Astrocyte (in vitro differentiated cells and primary cell): ENCODE results near the gene MYO9A. TPM values are rescaled to one million over a fixed set of nuclear protein-coding genes. Genes with fewer than 3 reads are reported as not detected.

ENCODE experiments used
- DNase-seq: peaks from one replicate; pipeline ENCODE4 v3.0.0-alpha.2; 2010; ENCODE audit warnings: low read depth
- FAIRE-seq: peaks from 2 replicates; lab custom pipeline; 2011; peaks lifted over from hg19 to GRCh38; lab: Jason Lieb, UNC
- H2AFZ ChIP-seq: 2 replicates; pipeline ENCODE4 v1.6.0; 2012; ENCODE audit warnings: low read depth, low read length, inconsistent platforms
- H3K27ac ChIP-seq: 2 replicates; pipeline ENCODE4 v1.5.1; 2011; ENCODE audit warnings: low read depth, low read length, inconsistent platforms
- H3K27me3 ChIP-seq: 2 replicates; pipeline ENCODE4 v1.6.0; 2011; ENCODE audit warnings: low read length, inconsistent platforms; ENCODE audit not compliant: insufficient read depth
- H3K36me3 ChIP-seq: 2 replicates; pipeline ENCODE4 v1.5.1; 2011; ENCODE audit warnings: low read length, inconsistent platforms; ENCODE audit not compliant: insufficient read depth
- H3K4me1 ChIP-seq: 2 replicates; pipeline ENCODE4 v1.5.1; 2011; ENCODE audit warnings: low read length, inconsistent platforms; ENCODE audit not compliant: insufficient read depth
- H3K4me2 ChIP-seq: 2 replicates; pipeline ENCODE4 v1.6.0; 2012; ENCODE audit warnings: low read length, inconsistent platforms
- H3K4me3 ChIP-seq: 2 replicates; pipeline ENCODE4 v1.5.1; 2011; ENCODE audit warnings: low read depth, mild to moderate bottlenecking, low read length, inconsistent platforms; ENCODE audit not compliant: insufficient read depth
- H3K79me2 ChIP-seq: 2 replicates; pipeline ENCODE4 v1.6.0; 2012; ENCODE audit warnings: mild to moderate bottlenecking, low read length, inconsistent platforms; ENCODE audit not compliant: insufficient read depth
- H3K9ac ChIP-seq: 2 replicates; pipeline ENCODE4 v1.6.0; 2012; ENCODE audit warnings: mild to moderate bottlenecking, low read length, inconsistent platforms
- H3K9me3 ChIP-seq: 2 replicates; pipeline ENCODE4 v1.5.1; 2012; ENCODE audit warnings: low read depth, mild to moderate bottlenecking, low read length, inconsistent platforms; ENCODE audit not compliant: insufficient read depth
- H4K20me1 ChIP-seq: 2 replicates; pipeline ENCODE4 v1.6.0; 2012; ENCODE audit warnings: low read length, inconsistent platforms; ENCODE audit not compliant: insufficient read depth
- H3K27ac Mint-ChIP-seq: one replicate; pipeline ENCODE4 v1.8.0; 2021; ENCODE audit warnings: mild to moderate bottlenecking, mixed read lengths; ENCODE audit not compliant: unreplicated experiment
- H3K27me3 Mint-ChIP-seq: one replicate; pipeline ENCODE4 v1.8.0; 2021; ENCODE audit warnings: low read depth, mixed read lengths; ENCODE audit not compliant: unreplicated experiment
- H3K36me3 Mint-ChIP-seq: one replicate; pipeline ENCODE4 v1.8.0; 2021; ENCODE audit warnings: low read depth, mixed read lengths; ENCODE audit not compliant: unreplicated experiment
- H3K4me1 Mint-ChIP-seq: one replicate; pipeline ENCODE4 v1.8.0; 2021; ENCODE audit warnings: low read depth, mixed read lengths; ENCODE audit not compliant: unreplicated experiment
- H3K4me3 Mint-ChIP-seq: one replicate; pipeline ENCODE4 v1.8.0; 2021; ENCODE audit warnings: mild to moderate bottlenecking, moderate library complexity, mixed read lengths; ENCODE audit not compliant: unreplicated experiment
- H3K9me3 Mint-ChIP-seq: one replicate; pipeline ENCODE4 v1.8.0; 2021; ENCODE audit warnings: mild to moderate bottlenecking, mixed read lengths; ENCODE audit not compliant: unreplicated experiment
- EZH2 ChIP-seq: IDR thresholded peaks from 2 replicates; pipeline ENCODE4 v1.6.1; 2012; ENCODE audit warnings: mild to moderate bottlenecking, low read length, inconsistent platforms; ENCODE audit not compliant: insufficient read depth
- total RNA-seq: library from RNA; stranded (reverse); gene quantifications from 2 replicates; pipeline ENCODE4 v1.2.1, GENCODE V29; 2021
- TF ChIP-seq, protein P1 (sequence below): IDR thresholded peaks from 2 replicates; pipeline ENCODE4 v1.5.1; 2011; ENCODE audit warnings: low read depth, mild to moderate bottlenecking, inconsistent platforms, low read length, moderate library complexity; ENCODE audit not compliant: insufficient read depth

The MYO9A gene
- total RNA-seq, 1 donor from 2014 or later = 26.4 TPM

GRCh38 chr15:71997691-71998090, 120.3 kb downstream of the MYO9A start:
- no peaks in the 10 kb centered on the region for H3K9me3 Mint-ChIP-seq
- Histone ChIP-seq H3K4me1 (no peaks in the 10 kb centered on the region), H3K4me3 (no peak overlapping the region), H2AFZ (no peak overlapping the region), H3K9ac (no peak overlapping the region), H3K36me3 (no peaks in the 10 kb centered on the region), H3K27ac (no peak overlapping the region), H3K79me2 (no peaks in the 10 kb centered on the region), H4K20me1 (no peaks in the 10 kb centered on the region), H3K27me3 (no peaks in the 10 kb centered on the region), H3K9me3 (no peaks in the 10 kb centered on the region), H3K4me2 (no peak overlapping the region)
- no peaks in the 10 kb centered on the region for H3K4me1 Mint-ChIP-seq
- no peak overlapping the region for H3K4me3 Mint-ChIP-seq
- peaks cover 3% of the 10 kb centered on the region for H3K36me3 Mint-ChIP-seq
- no peak overlapping the region for H3K27ac Mint-ChIP-seq
- TF ChIP-seq EZH2 = no peak
- TF ChIP-seq, protein P1, sequence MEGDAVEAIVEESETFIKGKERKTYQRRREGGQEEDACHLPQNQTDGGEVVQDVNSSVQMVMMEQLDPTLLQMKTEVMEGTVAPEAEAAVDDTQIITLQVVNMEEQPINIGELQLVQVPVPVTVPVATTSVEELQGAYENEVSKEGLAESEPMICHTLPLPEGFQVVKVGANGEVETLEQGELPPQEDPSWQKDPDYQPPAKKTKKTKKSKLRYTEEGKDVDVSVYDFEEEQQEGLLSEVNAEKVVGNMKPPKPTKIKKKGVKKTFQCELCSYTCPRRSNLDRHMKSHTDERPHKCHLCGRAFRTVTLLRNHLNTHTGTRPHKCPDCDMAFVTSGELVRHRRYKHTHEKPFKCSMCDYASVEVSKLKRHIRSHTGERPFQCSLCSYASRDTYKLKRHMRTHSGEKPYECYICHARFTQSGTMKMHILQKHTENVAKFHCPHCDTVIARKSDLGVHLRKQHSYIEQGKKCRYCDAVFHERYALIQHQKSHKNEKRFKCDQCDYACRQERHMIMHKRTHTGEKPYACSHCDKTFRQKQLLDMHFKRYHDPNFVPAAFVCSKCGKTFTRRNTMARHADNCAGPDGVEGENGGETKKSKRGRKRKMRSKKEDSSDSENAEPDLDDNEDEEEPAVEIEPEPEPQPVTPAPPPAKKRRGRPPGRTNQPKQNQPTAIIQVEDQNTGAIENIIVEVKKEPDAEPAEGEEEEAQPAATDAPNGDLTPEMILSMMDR = no peak
- DNase-seq (peak; percentile 43), FAIRE-seq (no peak)
- H3K27me3 Mint-ChIP-seq = no peaks in the 10 kb centered on the region

DNA sequence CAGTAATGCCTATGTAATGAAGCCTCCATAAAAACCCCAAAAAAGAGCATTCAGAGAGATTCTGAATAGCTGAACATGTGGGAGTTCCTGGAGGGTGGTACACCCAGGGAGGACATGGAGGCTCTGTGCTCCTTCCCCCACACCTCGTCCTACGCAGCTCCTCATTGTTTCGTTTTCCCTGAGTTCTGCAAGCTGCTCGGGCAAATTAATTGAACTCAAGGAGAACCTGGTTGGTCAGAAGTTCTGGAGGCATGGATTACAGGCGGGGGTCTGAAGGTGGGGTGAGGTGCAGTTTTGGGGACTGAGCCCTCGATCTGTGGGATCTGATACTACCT, 142.2 kb downstream of the MYO9A start:
- H3K27me3 Mint-ChIP-seq = no peaks in the 10 kb centered on the region
- DNase-seq (no peak), FAIRE-seq (no peak)
- H3K27me3 ChIP-seq = no peaks in the 10 kb centered on the region
- H4K20me1 ChIP-seq = no peaks in the 10 kb centered on the region
- no peak overlapping the region for H2AFZ ChIP-seq
- H3K4me2 ChIP-seq = no peak overlapping the region
- no peaks in the 10 kb centered on the region for H3K4me1 ChIP-seq
- no peak overlapping the region for H3K4me3 ChIP-seq
- H3K9me3 Mint-ChIP-seq = no peaks in the 10 kb centered on the region
- TF ChIP-seq EZH2 = no peak
- TF ChIP-seq, protein P1 = no peak
- no peaks in the 10 kb centered on the region for H3K9me3 ChIP-seq
- no peak overlapping the region for H3K9ac ChIP-seq
- H3K36me3 ChIP-seq = no peaks in the 10 kb centered on the region
- H3K4me3 Mint-ChIP-seq = no peak overlapping the region
- no peak overlapping the region for H3K27ac ChIP-seq
- H3K27ac Mint-ChIP-seq = peak overlapping the region; percentile 41
- peaks cover 16% of the 10 kb centered on the region for H3K36me3 Mint-ChIP-seq
- no peaks in the 10 kb centered on the region for H3K4me1 Mint-ChIP-seq
- H3K79me2 ChIP-seq = no peaks in the 10 kb centered on the region

GRCh38 chr15:71974211-71974610, 143.7 kb downstream of the MYO9A start:
- H3K27ac Mint-ChIP-seq = no peak overlapping the region
- no peaks in the 10 kb centered on the region for H3K9me3 ChIP-seq
- H3K27me3 Mint-ChIP-seq = no peaks in the 10 kb centered on the region
- H3K27me3 ChIP-seq = no peaks in the 10 kb centered on the region
- no peak overlapping the region for H3K27ac ChIP-seq
- no peaks in the 10 kb centered on the region for H3K4me1 Mint-ChIP-seq
- no peaks in the 10 kb centered on the region for H3K79me2 ChIP-seq
- peaks cover 16% of the 10 kb centered on the region for H3K36me3 Mint-ChIP-seq
- no peaks in the 10 kb centered on the region for H3K4me1 ChIP-seq
- no peaks in the 10 kb centered on the region for H3K36me3 ChIP-seq
- no peak for TF ChIP-seq EZH2
- TF ChIP-seq, protein P1 = no peak
- H3K9me3 Mint-ChIP-seq = no peaks in the 10 kb centered on the region
- DNase-seq = no peak
- no peak overlapping the region for H3K4me3 Mint-ChIP-seq
- H3K4me2 ChIP-seq = no peak overlapping the region
- no peaks in the 10 kb centered on the region for H4K20me1 ChIP-seq
- FAIRE-seq = no peak
- H2AFZ ChIP-seq = no peak overlapping the region
- no peak overlapping the region for H3K4me3 ChIP-seq
- no peak overlapping the region for H3K9ac ChIP-seq
